Neural cell (in vitro differentiated cells): ENCODE measurements around the gene GCN1.

ENCODE experiments used
- EP300 ChIP-seq: fragments of 450-650 bp; conservative IDR thresholded peaks from 2 replicates; pipeline ENCODE4 v1.6.1; 2014; ENCODE audit warnings: antibody characterized with exemption, mild to moderate bottlenecking, moderate library complexity; ENCODE audit not compliant: poor library complexity, severe bottlenecking
- EZH2 ChIP-seq: fragments of 200-600, 300-800 bp; shearing (Covaris generic), sonication (generic); IDR thresholded peaks from 2 replicates; pipeline ENCODE4 v1.6.1; 2014; ENCODE audit warnings: antibody characterized with exemption, low read length, borderline replicate concordance, mild to moderate bottlenecking; ENCODE audit not compliant: insufficient read depth, poor library complexity, severe bottlenecking
- MXI1 ChIP-seq: fragments of 450-650 bp; conservative IDR thresholded peaks from 2 replicates; pipeline ENCODE4 v1.6.1; 2014; ENCODE audit warnings: antibody characterized with exemption, mild to moderate bottlenecking; ENCODE audit not compliant: poor library complexity, severe bottlenecking
- POLR2AphosphoS5 ChIP-seq: IDR thresholded peaks from 2 replicates; pipeline ENCODE4 v1.6.1; 2012
- RAD21 ChIP-seq: fragments of 450-650 bp; conservative IDR thresholded peaks from 2 replicates; pipeline ENCODE4 v1.6.1; 2014; ENCODE audit warnings: antibody characterized with exemption, mild to moderate bottlenecking, moderate library complexity
- SMC3 ChIP-seq: fragments of 450-650 bp; conservative IDR thresholded peaks from 2 replicates; pipeline ENCODE4 v1.6.1; 2014; ENCODE audit warnings: antibody characterized with exemption, mild to moderate bottlenecking, moderate library complexity; ENCODE audit not compliant: poor library complexity
- TAF1 ChIP-seq: IDR thresholded peaks from 2 replicates; pipeline ENCODE4 v1.6.1; 2012; ENCODE audit warnings: low read depth
- TF ChIP-seq, protein P1 (sequence below): fragments of 450-650 bp; IDR thresholded peaks from 2 replicates; pipeline ENCODE4 v1.5.1; 2014; ENCODE audit warnings: antibody characterized with exemption, mild to moderate bottlenecking, moderate library complexity; ENCODE audit not compliant: poor library complexity, severe bottlenecking
- TF ChIP-seq, protein P2 (sequence below): IDR thresholded peaks from 2 replicates; pipeline ENCODE4 v1.6.1; 2012; ENCODE audit warnings: borderline replicate concordance

DNA sequence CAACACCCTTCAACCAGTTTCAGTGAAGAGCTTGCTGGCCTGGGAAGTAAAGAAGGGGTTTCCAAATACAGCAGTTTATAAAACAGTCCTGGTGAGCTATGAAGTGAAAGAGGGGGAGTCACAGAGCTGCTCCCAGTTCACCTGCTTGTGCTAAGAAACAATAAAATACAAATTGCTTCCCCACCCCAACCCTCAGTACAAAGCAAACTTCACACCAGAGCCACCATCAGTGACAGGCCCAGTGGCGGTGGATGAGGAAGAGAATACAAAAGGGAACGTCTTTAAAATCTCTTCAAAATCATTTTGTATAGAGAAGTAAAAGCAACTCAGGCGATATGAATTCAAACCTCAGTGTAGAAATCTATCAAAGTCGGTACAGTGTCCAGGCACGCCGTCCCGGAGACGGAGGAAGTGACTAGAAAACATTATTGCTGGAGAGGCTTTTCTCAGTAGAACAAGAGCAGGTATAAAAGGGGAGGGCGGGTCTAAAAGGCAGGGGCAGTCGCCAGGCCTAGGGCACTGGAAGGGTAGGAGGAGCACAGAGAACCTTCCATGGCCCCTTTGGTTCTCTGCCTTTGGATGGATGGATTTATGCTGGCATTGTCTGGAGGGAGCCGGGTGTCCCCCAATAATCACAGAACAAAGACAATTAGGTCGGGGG lies 16.9 kb upstream of the GCN1 start:
- TF ChIP-seq, protein P1, sequence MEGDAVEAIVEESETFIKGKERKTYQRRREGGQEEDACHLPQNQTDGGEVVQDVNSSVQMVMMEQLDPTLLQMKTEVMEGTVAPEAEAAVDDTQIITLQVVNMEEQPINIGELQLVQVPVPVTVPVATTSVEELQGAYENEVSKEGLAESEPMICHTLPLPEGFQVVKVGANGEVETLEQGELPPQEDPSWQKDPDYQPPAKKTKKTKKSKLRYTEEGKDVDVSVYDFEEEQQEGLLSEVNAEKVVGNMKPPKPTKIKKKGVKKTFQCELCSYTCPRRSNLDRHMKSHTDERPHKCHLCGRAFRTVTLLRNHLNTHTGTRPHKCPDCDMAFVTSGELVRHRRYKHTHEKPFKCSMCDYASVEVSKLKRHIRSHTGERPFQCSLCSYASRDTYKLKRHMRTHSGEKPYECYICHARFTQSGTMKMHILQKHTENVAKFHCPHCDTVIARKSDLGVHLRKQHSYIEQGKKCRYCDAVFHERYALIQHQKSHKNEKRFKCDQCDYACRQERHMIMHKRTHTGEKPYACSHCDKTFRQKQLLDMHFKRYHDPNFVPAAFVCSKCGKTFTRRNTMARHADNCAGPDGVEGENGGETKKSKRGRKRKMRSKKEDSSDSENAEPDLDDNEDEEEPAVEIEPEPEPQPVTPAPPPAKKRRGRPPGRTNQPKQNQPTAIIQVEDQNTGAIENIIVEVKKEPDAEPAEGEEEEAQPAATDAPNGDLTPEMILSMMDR = no peak
- TF ChIP-seq EZH2 = no peak
- TF ChIP-seq EP300 = no peak
- no peak for TF ChIP-seq RAD21
- TF ChIP-seq TAF1 = no peak
- TF ChIP-seq, protein P2, sequence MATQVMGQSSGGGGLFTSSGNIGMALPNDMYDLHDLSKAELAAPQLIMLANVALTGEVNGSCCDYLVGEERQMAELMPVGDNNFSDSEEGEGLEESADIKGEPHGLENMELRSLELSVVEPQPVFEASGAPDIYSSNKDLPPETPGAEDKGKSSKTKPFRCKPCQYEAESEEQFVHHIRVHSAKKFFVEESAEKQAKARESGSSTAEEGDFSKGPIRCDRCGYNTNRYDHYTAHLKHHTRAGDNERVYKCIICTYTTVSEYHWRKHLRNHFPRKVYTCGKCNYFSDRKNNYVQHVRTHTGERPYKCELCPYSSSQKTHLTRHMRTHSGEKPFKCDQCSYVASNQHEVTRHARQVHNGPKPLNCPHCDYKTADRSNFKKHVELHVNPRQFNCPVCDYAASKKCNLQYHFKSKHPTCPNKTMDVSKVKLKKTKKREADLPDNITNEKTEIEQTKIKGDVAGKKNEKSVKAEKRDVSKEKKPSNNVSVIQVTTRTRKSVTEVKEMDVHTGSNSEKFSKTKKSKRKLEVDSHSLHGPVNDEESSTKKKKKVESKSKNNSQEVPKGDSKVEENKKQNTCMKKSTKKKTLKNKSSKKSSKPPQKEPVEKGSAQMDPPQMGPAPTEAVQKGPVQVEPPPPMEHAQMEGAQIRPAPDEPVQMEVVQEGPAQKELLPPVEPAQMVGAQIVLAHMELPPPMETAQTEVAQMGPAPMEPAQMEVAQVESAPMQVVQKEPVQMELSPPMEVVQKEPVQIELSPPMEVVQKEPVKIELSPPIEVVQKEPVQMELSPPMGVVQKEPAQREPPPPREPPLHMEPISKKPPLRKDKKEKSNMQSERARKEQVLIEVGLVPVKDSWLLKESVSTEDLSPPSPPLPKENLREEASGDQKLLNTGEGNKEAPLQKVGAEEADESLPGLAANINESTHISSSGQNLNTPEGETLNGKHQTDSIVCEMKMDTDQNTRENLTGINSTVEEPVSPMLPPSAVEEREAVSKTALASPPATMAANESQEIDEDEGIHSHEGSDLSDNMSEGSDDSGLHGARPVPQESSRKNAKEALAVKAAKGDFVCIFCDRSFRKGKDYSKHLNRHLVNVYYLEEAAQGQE = no peak
- TF ChIP-seq MXI1 = no peak
- TF ChIP-seq POLR2AphosphoS5 = no peak
- TF ChIP-seq SMC3 = no peak
